ENCODE results near the gene SART1.

The SART1 gene

GRCh38 chr11:65981972-65982823, 20.7 kb downstream of the SART1 start:
- H3K4me3 ChIP-seq (ENCODE audit: low read depth, low read length) = no peak overlapping the region
- no peak for DNase-seq (ENCODE audit: low read depth)
- no peak for TF ChIP-seq CTCF (conservative IDR thresholded peaks at IDR 0.05; ENCODE audit: low read depth, low read length)

GRCh38 chr11:65982824-65983588, 21.5 kb downstream of the SART1 start:
- no peak overlapping the region for H3K4me3 ChIP-seq (ENCODE audit: low read depth, low read length)
- no peak for DNase-seq (ENCODE audit: low read depth)
- no peak for TF ChIP-seq CTCF (conservative IDR thresholded peaks at IDR 0.05; ENCODE audit: low read depth, low read length)

GRCh38 chr11:65983589-65983987, 22.1 kb downstream of the SART1 start:
- DNase-seq (ENCODE audit: low read depth) = no peak
- TF ChIP-seq CTCF (conservative IDR thresholded peaks at IDR 0.05; ENCODE audit: low read depth, low read length) = no peak
- H3K4me3 ChIP-seq (ENCODE audit: low read depth, low read length) = no peak overlapping the region

- no peak overlapping the region for H3K4me3 ChIP-seq (ENCODE audit: low read depth, low read length)
- DNase-seq (ENCODE audit: low read depth) = no peak
- no peak for TF ChIP-seq CTCF (conservative IDR thresholded peaks at IDR 0.05; ENCODE audit: low read depth, low read length)
These were observed 25.8 kb downstream of the SART1 start for GRCh38 chr11:65987336-65987735.

- H3K4me3 ChIP-seq (ENCODE audit: low read depth, low read length) = no peak overlapping the region
- peak; percentile 98 for DNase-seq (ENCODE audit: low read depth)
- TF ChIP-seq CTCF (conservative IDR thresholded peaks at IDR 0.05; ENCODE audit: low read depth, low read length) = peak; percentile 94
These were observed 27.5 kb downstream of the SART1 start for GRCh38 chr11:65988791-65989592.

- DNase-seq (ENCODE audit: low read depth) = no peak
- no peak for TF ChIP-seq CTCF (conservative IDR thresholded peaks at IDR 0.05; ENCODE audit: low read depth, low read length)
- no peak overlapping the region for H3K4me3 ChIP-seq (ENCODE audit: low read depth, low read length)
These were observed 30.5 kb downstream of the SART1 start for GRCh38 chr11:65992056-65992455.
